H9 (cell line): ENCODE measurements around the gene CFAP46. TPM values are rescaled to one million over a fixed set of nuclear protein-coding genes. Genes with fewer than 3 reads are reported as not detected.

Experiments
- DNase-seq: peaks from one replicate; pipeline ENCODE4 v3.0.0-alpha.2; 2017
- H2AFZ ChIP-seq: one replicate; pipeline ENCODE4 v1.6.1; 2013; ENCODE audit warnings: mild to moderate bottlenecking, low read length, control low read depth, moderate library complexity
- H2AK5ac ChIP-seq: 2 replicates; pipeline ENCODE4 v1.6.1; 2013; ENCODE audit warnings: low read length, control low read depth, mixed read lengths; ENCODE audit not compliant: insufficient read length
- H2BK120ac ChIP-seq: one replicate; pipeline ENCODE4 v1.6.1; 2013; ENCODE audit warnings: low read depth, mild to moderate bottlenecking, low read length, control low read depth, inconsistent platforms; ENCODE audit not compliant: poor library complexity, severe bottlenecking
- H2BK12ac ChIP-seq: 2 replicates; pipeline ENCODE4 v1.6.1; 2013; ENCODE audit warnings: low read length, control low read depth, mixed read lengths, low read depth; ENCODE audit not compliant: insufficient read length
- H2BK15ac ChIP-seq: 2 replicates; pipeline ENCODE4 v1.6.1; 2013; ENCODE audit warnings: low read depth, low read length, control low read depth
- H2BK20ac ChIP-seq: one replicate; pipeline ENCODE4 v1.6.1; 2013; ENCODE audit warnings: low read depth, mild to moderate bottlenecking, low read length, control low read depth, inconsistent platforms; ENCODE audit not compliant: poor library complexity, severe bottlenecking
- H2BK5ac ChIP-seq: 2 replicates; pipeline ENCODE4 v1.6.1; 2013; ENCODE audit warnings: low read length, control low read depth, mixed read lengths; ENCODE audit not compliant: insufficient read length
- H3K14ac ChIP-seq: 2 replicates; pipeline ENCODE4 v1.6.1; 2013; ENCODE audit warnings: low read length, control low read depth; ENCODE audit not compliant: insufficient read depth
- H3K18ac ChIP-seq: 2 replicates; pipeline ENCODE4 v1.6.1; 2013; ENCODE audit warnings: low read depth, mild to moderate bottlenecking, mixed read lengths, low read length, control low read depth; ENCODE audit not compliant: insufficient read length
- H3K23ac ChIP-seq: 2 replicates; pipeline ENCODE4 v1.6.1; 2013; ENCODE audit warnings: low read length, control low read depth, mixed read lengths, low read depth; ENCODE audit not compliant: insufficient read length
- H3K23me2 ChIP-seq: 2 replicates; pipeline ENCODE4 v1.6.1; 2013; ENCODE audit warnings: low read depth, mild to moderate bottlenecking, mixed read lengths, low read length, control low read depth; ENCODE audit not compliant: insufficient read length, poor library complexity, severe bottlenecking
- H3K27ac ChIP-seq: 2 replicates; pipeline ENCODE4 v1.5.1; 2013; ENCODE audit warnings: low read length, control low read depth, mixed read lengths, low read depth; ENCODE audit not compliant: insufficient read length
- H3K27me3 ChIP-seq: 2 replicates; pipeline ENCODE4 v1.6.1; 2013; ENCODE audit warnings: low read length, control low read depth, inconsistent platforms; ENCODE audit not compliant: insufficient read depth
- H3K4ac ChIP-seq: 2 replicates; pipeline ENCODE4 v1.6.1; 2013; ENCODE audit warnings: low read depth, mild to moderate bottlenecking, control low read depth, inconsistent platforms, low read length, moderate library complexity
- H3K4me1 ChIP-seq: 2 replicates; pipeline ENCODE4 v1.6.1; 2013; ENCODE audit warnings: low read length, control low read depth, inconsistent platforms; ENCODE audit not compliant: insufficient read depth
- H3K4me2 ChIP-seq: 2 replicates; pipeline ENCODE4 v1.6.1; 2013; ENCODE audit warnings: low read length, control low read depth, mixed read lengths; ENCODE audit not compliant: insufficient read length, insufficient read depth
- H3K56ac ChIP-seq: 2 replicates; pipeline ENCODE4 v1.6.1; 2013; ENCODE audit warnings: low read depth, mild to moderate bottlenecking, mixed read lengths, low read length, control low read depth; ENCODE audit not compliant: insufficient read length
- H3K79me1 ChIP-seq: 2 replicates; pipeline ENCODE4 v1.6.1; 2013; ENCODE audit warnings: low read depth, mild to moderate bottlenecking, moderate library complexity, low read length, control low read depth, inconsistent platforms; ENCODE audit not compliant: insufficient read depth, poor library complexity, severe bottlenecking
- H3K79me2 ChIP-seq: 2 replicates; pipeline ENCODE4 v1.6.1; 2013; ENCODE audit warnings: low read length, control low read depth, inconsistent platforms; ENCODE audit not compliant: insufficient read depth
- H3K9ac ChIP-seq: 2 replicates; pipeline ENCODE4 v1.6.1; 2013; ENCODE audit warnings: low read length, control low read depth, mixed read lengths; ENCODE audit not compliant: insufficient read length; ENCODE audit errors: extremely low read depth
- H3K9me3 ChIP-seq: one replicate; pipeline ENCODE4 v1.6.1; 2013; ENCODE audit warnings: low read depth, low read length, inconsistent platforms; ENCODE audit not compliant: control insufficient read depth
- H3T11ph ChIP-seq: one replicate; pipeline ENCODE4 v1.6.1; 2013; ENCODE audit warnings: mild to moderate bottlenecking, low read length, control low read depth, inconsistent platforms
- H4K20me1 ChIP-seq: one replicate; pipeline ENCODE4 v1.6.1; 2013; ENCODE audit not compliant: control insufficient read depth, insufficient read length, insufficient read depth
- H4K5ac ChIP-seq: 2 replicates; pipeline ENCODE4 v1.6.1; 2013; ENCODE audit warnings: low read depth, mild to moderate bottlenecking, mixed read lengths, low read length, control low read depth; ENCODE audit not compliant: insufficient read length
- H4K8ac ChIP-seq: replicated peaks from 2 replicates; pipeline ENCODE4 v1.6.1; 2013; ENCODE audit warnings: low read length, control low read depth, mixed read lengths, low read depth; ENCODE audit not compliant: insufficient read length
- H4K91ac ChIP-seq: 2 replicates; pipeline ENCODE4 v1.6.1; 2013; ENCODE audit warnings: low read depth, mild to moderate bottlenecking, moderate library complexity, mixed read lengths, low read length, control low read depth; ENCODE audit not compliant: insufficient read length
- H3K27ac Mint-ChIP-seq, 3 experiments: 2 replicates in 2 of 3; 3 replicates in 1 of 3; pipeline ENCODE4 v1.8.0; 2020 to 2021; ENCODE audit warnings: mixed read lengths in 3 of 3, mild to moderate bottlenecking in 1 of 3, moderate library complexity in 1 of 3
- H3K27me3 Mint-ChIP-seq: 2 replicates; pipeline ENCODE4 v1.8.0; 2021; ENCODE audit warnings: low read depth, mild to moderate bottlenecking, moderate library complexity, mixed read lengths
- H3K36me3 Mint-ChIP-seq, 3 experiments: 2 replicates in 2 of 3; 3 replicates in 1 of 3; pipeline ENCODE4 v1.8.0; 2020 to 2021; ENCODE audit warnings: low read depth in 3 of 3, mixed read lengths in 3 of 3; ENCODE audit not compliant: insufficient read depth in 1 of 3
- H3K4me1 Mint-ChIP-seq, 2 experiments: 2 replicates each; pipeline ENCODE4 v1.8.0; 2020; ENCODE audit warnings: mixed read lengths in 2 of 2
- H3K4me3 Mint-ChIP-seq, 2 experiments: 2 replicates in 1 of 2; 3 replicates in 1 of 2; pipeline ENCODE4 v1.8.0; 2020 to 2021; ENCODE audit warnings: mild to moderate bottlenecking in 2 of 2, mixed read lengths in 2 of 2, moderate library complexity in 1 of 2
- H3K9me3 Mint-ChIP-seq, 2 experiments: 2 replicates in 1 of 2; 3 replicates in 1 of 2; pipeline ENCODE4 v1.8.0; 2020; ENCODE audit warnings: mild to moderate bottlenecking in 2 of 2, mixed read lengths in 2 of 2, moderate library complexity in 1 of 2
- CTCF ChIP-seq: fragments of 200-600 bp; sonication (generic); conservative IDR thresholded peaks from 3 replicates; pipeline ENCODE4 v1.8.0; 2021; ENCODE audit warnings: antibody characterized with exemption, mild to moderate bottlenecking
- WGBS: extraction: QIAGEN DNeasy Blood & Tissue Kit; methylation state at CpG from one replicate; pipeline ENCODE4 v1.1.7; 2013; ENCODE audit warnings: missing lambda C conversion rate, low lambda C conversion rate, mixed read lengths; ENCODE audit not compliant: insufficient read length; ENCODE audit errors: extremely low coverage; 5-methylcytosine and 5-hydroxymethylcytosine counted together
- total RNA-seq: library from RNA; stranded (reverse); gene quantifications from 2 replicates; pipeline ENCODE4 v1.2.1, GENCODE V29; 2021

The CFAP46 gene
- total RNA-seq, 1 experiment from 2014 or later, result 3.1 TPM

- Histone ChIP-seq H2BK15ac (no peak overlapping the region), H3K4me2 (no peak overlapping the region), H4K5ac (no peak overlapping the region), H2BK12ac (no peak overlapping the region), H3K9ac (no peak overlapping the region), H3K56ac (no peak overlapping the region), H3K23me2 (no peaks in the 10 kb centered on the region), H2AK5ac (no peak overlapping the region), H3K9me3 (peaks cover 5% of the 10 kb centered on the region), H2BK20ac (no peak overlapping the region), H3K4me1 (no peaks in the 10 kb centered on the region; the same call in 1 of the 2 replicates), H2AFZ (no peak overlapping the region), H3K23ac (no peak overlapping the region), H3K79me2 (no peaks in the 10 kb centered on the region), H4K8ac (no peak overlapping the region), H2BK120ac (no peak overlapping the region), H2BK5ac (no peak overlapping the region), H3K27ac (no peak overlapping the region), H4K91ac (no peak overlapping the region), H3K27me3 (no peaks in the 10 kb centered on the region), H3K4ac (no peak overlapping the region), H3T11ph (no peak overlapping the region), H4K20me1 (no peaks in the 10 kb centered on the region), H3K79me1 (no peaks in the 10 kb centered on the region), H3K14ac (no peak overlapping the region), H3K18ac (no peak overlapping the region)
- TF ChIP-seq CTCF, result no peak
- no CpG with 5 or more reads among the region's 2 CpGs for WGBS
- Mint-ChIP-seq H3K27ac (no peak overlapping the region), H3K27me3 (peaks cover 7% of the 10 kb centered on the region), H3K9me3 (peaks cover 19 to 20% of the 10 kb centered on the region in 2 experiments), H3K4me1 (peaks cover 7 to 9% of the 10 kb centered on the region in 2 experiments), H3K36me3 (peaks cover 3 to 8% (median 8%) of the 10 kb centered on the region in 3 experiments; a peak in 6 of 7 replicates), H3K4me3 (no peak overlapping the region)
- DNase-seq, result no peak
Observed at GRCh38 chr10:132875435-132875834, 66.9 kb downstream of the CFAP46 start.
